DND-41 (cell line): ENCODE data around the gene MLLT6.

Experiments used
- ATAC-seq: fragments of 200-7000 bp; cut with Tn5 transposase; 3 replicates; pipeline ENCODE4 v1.9.1; 2021; ENCODE audit warnings: low read depth; ENCODE audit not compliant: insufficient read depth
- DNase-seq: peaks from one replicate; pipeline ENCODE4 v3.0.0-alpha.2; 2020
- H2AFZ ChIP-seq: 2 replicates; pipeline ENCODE4 v1.6.0; 2012; ENCODE audit warnings: low read depth, low read length
- H3K27ac ChIP-seq: 2 replicates; pipeline ENCODE4 v1.5.1; 2012; ENCODE audit warnings: low read length, inconsistent platforms
- H3K27me3 ChIP-seq: fragments of 200-600 bp; sonication (generic); 2 replicates; pipeline ENCODE4 v1.6.0; 2012; ENCODE audit warnings: low read length, mild to moderate bottlenecking, inconsistent platforms; ENCODE audit not compliant: insufficient read depth, poor library complexity
- H3K36me3 ChIP-seq: 2 replicates; pipeline ENCODE4 v1.5.1; 2012; ENCODE audit warnings: low read length, inconsistent platforms; ENCODE audit not compliant: insufficient read depth
- H3K4me1 ChIP-seq: 2 replicates; pipeline ENCODE4 v1.5.1; 2012; ENCODE audit warnings: mild to moderate bottlenecking, low read length; ENCODE audit not compliant: insufficient read depth
- H3K4me2 ChIP-seq: 2 replicates; pipeline ENCODE4 v1.6.0; 2012; ENCODE audit warnings: mild to moderate bottlenecking, moderate library complexity, low read length, inconsistent platforms; ENCODE audit not compliant: insufficient read depth
- H3K4me3 ChIP-seq, 2 experiments: fragments of 200-600 bp in 1 of 2; shearing (Covaris generic) in 1 of 2; 2 replicates each; pipeline ENCODE4 v1.5.1; 2012 to 2016; ENCODE audit warnings: inconsistent platforms in 2 of 2, low read length in 2 of 2, mild to moderate bottlenecking in 2 of 2, low read depth in 1 of 2, moderate library complexity in 1 of 2
- H3K79me2 ChIP-seq: 2 replicates; pipeline ENCODE4 v1.6.0; 2012; ENCODE audit warnings: low read length, inconsistent platforms; ENCODE audit not compliant: insufficient read depth
- H3K9ac ChIP-seq: 2 replicates; pipeline ENCODE4 v1.6.0; 2012; ENCODE audit warnings: low read depth, mild to moderate bottlenecking, inconsistent platforms, low read length, moderate library complexity
- H3K9me3 ChIP-seq: 2 replicates; pipeline ENCODE4 v1.5.1; 2012; ENCODE audit warnings: low read length, moderate library complexity, mild to moderate bottlenecking, inconsistent platforms; ENCODE audit not compliant: insufficient read depth, severe bottlenecking
- H4K20me1 ChIP-seq: 2 replicates; pipeline ENCODE4 v1.6.0; 2012; ENCODE audit warnings: low read length; ENCODE audit not compliant: insufficient read depth
- EZH2 ChIP-seq: IDR thresholded peaks from 3 replicates; pipeline ENCODE4 v1.6.1; 2012; ENCODE audit warnings: borderline replicate concordance, low read depth, mild to moderate bottlenecking, moderate library complexity, low read length, inconsistent platforms; ENCODE audit not compliant: severe bottlenecking
- TF ChIP-seq, protein P1 (sequence below): IDR thresholded peaks from 2 replicates; pipeline ENCODE4 v1.5.1; 2012; ENCODE audit warnings: borderline replicate concordance, low read length, moderate library complexity, mild to moderate bottlenecking; ENCODE audit not compliant: poor library complexity, severe bottlenecking; ENCODE audit errors: extremely low read depth

MLLT6 gene

DNA sequence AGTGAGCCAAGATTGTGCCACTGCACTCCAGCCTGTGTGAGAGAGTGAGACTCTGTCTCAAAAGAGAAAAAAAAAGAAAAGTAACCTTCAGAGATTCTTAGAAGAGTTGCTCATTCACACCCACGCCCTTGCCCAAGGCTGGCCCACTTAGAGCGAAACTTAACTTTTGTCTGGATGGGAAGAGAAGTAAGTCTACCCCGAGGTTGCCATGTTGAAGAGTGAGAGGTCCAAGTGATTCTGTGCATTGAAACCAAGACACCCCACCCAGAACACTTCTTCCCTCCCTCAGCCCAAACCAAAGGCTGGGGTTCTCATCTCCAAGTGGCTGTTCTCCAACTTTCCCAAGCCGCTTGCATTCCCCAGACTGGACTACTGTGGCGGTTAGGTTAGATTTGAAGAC, 22.7 kb downstream of the MLLT6 start:
- no peaks in the 10 kb centered on the region for H3K27me3 ChIP-seq
- H3K9ac ChIP-seq = peak overlapping the region; percentile 55
- H3K4me3 ChIP-seq = peak overlapping the region in 1 of 2 experiments; percentile 41; a peak in 2 of 4 replicates
- TF ChIP-seq, protein P1, sequence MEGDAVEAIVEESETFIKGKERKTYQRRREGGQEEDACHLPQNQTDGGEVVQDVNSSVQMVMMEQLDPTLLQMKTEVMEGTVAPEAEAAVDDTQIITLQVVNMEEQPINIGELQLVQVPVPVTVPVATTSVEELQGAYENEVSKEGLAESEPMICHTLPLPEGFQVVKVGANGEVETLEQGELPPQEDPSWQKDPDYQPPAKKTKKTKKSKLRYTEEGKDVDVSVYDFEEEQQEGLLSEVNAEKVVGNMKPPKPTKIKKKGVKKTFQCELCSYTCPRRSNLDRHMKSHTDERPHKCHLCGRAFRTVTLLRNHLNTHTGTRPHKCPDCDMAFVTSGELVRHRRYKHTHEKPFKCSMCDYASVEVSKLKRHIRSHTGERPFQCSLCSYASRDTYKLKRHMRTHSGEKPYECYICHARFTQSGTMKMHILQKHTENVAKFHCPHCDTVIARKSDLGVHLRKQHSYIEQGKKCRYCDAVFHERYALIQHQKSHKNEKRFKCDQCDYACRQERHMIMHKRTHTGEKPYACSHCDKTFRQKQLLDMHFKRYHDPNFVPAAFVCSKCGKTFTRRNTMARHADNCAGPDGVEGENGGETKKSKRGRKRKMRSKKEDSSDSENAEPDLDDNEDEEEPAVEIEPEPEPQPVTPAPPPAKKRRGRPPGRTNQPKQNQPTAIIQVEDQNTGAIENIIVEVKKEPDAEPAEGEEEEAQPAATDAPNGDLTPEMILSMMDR = no peak
- no peak for TF ChIP-seq EZH2
- peak overlapping the region; percentile 98 for H3K27ac ChIP-seq
- DNase-seq = peak; percentile 63
- ATAC-seq = peak; percentile 5
- H4K20me1 ChIP-seq = peaks cover 13% of the 10 kb centered on the region
- H3K9me3 ChIP-seq = no peaks in the 10 kb centered on the region
- peak overlapping the region; percentile 57 for H3K4me2 ChIP-seq
- H2AFZ ChIP-seq = peak overlapping the region; percentile 44
- peaks cover 82% of the 10 kb centered on the region for H3K4me1 ChIP-seq
- H3K36me3 ChIP-seq = peaks cover 39% of the 10 kb centered on the region
- H3K79me2 ChIP-seq = peaks cover 38% of the 10 kb centered on the region

DNA sequence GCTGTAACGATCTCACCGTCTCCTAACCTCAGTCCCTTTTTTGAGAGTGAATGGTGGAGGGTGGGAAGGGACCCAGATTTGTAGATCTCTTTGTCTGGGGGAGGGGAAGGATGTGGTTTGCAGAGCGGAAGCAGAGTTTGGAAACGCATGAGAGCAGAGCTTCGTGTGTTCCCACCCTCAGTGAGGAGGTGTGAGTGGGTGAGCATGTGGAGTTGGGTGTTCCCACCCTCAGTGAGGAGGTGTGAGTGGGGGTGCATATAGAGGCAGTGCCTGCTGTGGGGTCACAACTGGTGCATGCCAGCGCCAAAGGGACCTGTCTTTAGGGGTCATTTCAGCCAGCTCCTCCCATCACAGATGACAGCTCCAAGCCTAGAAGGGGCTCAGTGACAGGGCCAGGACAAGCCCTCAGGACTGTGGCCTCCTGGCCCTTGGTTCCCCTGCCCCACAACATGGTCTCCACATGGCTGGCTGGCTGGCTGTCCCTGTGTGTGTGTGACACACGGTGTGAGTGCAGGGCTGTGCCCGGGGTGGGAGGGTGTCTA, 23.3 kb downstream of the MLLT6 start:
- Histone ChIP-seq H3K4me1 (peaks cover 85% of the 10 kb centered on the region), H2AFZ (peak overlapping the region; percentile 44), H3K36me3 (peaks cover 43% of the 10 kb centered on the region), H3K9me3 (no peaks in the 10 kb centered on the region), H3K27me3 (no peaks in the 10 kb centered on the region), H4K20me1 (peaks cover 11% of the 10 kb centered on the region), H3K79me2 (peaks cover 39% of the 10 kb centered on the region), H3K4me2 (peak overlapping the region; percentile 84), H3K9ac (peak overlapping the region; percentile 74), H3K27ac (peak overlapping the region; percentile 98), H3K4me3 (peak overlapping the region in 1 of 2 experiments; percentile 41; a peak in 2 of 4 replicates)
- DNase-seq = peak; percentile 94
- ATAC-seq = peak; percentile 72
- TF ChIP-seq, protein P1 = no peak
- no peak for TF ChIP-seq EZH2

DNA sequence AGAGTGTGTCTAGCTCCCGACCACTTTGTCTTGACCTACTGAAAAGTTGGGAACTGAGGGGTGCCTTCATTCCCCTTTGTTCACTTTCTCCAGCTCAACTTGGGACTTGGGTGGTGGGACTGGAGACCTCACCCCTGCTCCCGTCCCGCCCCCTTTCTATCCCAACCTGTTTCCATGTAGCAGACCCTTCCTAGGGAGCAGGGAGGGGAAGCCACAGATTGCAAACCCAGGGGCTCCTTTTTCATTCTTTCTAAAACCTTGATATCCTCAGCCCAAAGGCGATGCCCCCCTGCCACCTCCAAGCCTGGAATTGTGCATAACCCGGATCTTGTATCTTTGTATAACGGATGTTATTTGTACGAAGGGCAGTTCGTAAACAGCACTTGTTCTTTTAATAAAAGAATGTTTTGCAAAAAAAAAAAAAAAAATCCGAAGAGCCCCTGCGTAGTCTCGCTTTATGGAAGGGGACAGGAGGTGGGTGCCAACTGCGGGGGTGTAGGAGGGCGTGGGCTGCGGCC, 24.4 kb downstream of the MLLT6 start:
- DNase-seq = no peak
- peak overlapping the region; percentile 84 for H2AFZ ChIP-seq

More for the DNA sequence above, 24.4 kb downstream of the MLLT6 start:
- TF ChIP-seq, protein P1 = no peak
- TF ChIP-seq EZH2 = no peak
- Histone ChIP-seq H3K4me1 (peaks cover 87% of the 10 kb centered on the region), H3K27me3 (no peaks in the 10 kb centered on the region), H3K27ac (peak overlapping the region; percentile 98), H3K9ac (peak overlapping the region; percentile 74), H3K36me3 (peaks cover 45% of the 10 kb centered on the region), H3K4me2 (peak overlapping the region; percentile 84), H3K4me3 (peak overlapping the region; percentile 24 to 87; a peak in 3 of 4 replicates), H3K9me3 (no peaks in the 10 kb centered on the region), H3K79me2 (peaks cover 40% of the 10 kb centered on the region), H4K20me1 (peaks cover 22% of the 10 kb centered on the region)
- no peak for ATAC-seq
